ENCODE measurements around the gene THBS4. TPM values are rescaled to one million over a fixed set of nuclear protein-coding genes. Genes with fewer than 3 reads are reported as not detected.

Gene THBS4
- total RNA-seq, 2 donors from 2014 or later = 1.7 to 3.5 TPM

- no peak for ATAC-seq (replicated peaks)
These were observed 25.8 kb downstream of the THBS4 start for GRCh38 chr5:80060966-80061365.

GRCh38 chr5:80061547-80061946 is 26.4 kb downstream of the THBS4 start:
- no peaks in the 10 kb centered on the region for H3K9me3 Mint-ChIP-seq
- H3K27ac Mint-ChIP-seq = no peak overlapping the region
- ATAC-seq (replicated peaks) = no peak
- H3K27me3 Mint-ChIP-seq = no peaks in the 10 kb centered on the region
- H3K4me1 Mint-ChIP-seq = no peaks in the 10 kb centered on the region
- H3K36me3 Mint-ChIP-seq (ENCODE audit: low read depth) = no peaks in the 10 kb centered on the region
- H3K4me3 Mint-ChIP-seq = no peak overlapping the region

More at GRCh38 chr5:80060966-80061365, 25.8 kb downstream of the THBS4 start:
- H3K27ac Mint-ChIP-seq = no peak overlapping the region
- no peaks in the 10 kb centered on the region for H3K36me3 Mint-ChIP-seq (ENCODE audit: low read depth)
- no peaks in the 10 kb centered on the region for H3K27me3 Mint-ChIP-seq
- no peaks in the 10 kb centered on the region for H3K9me3 Mint-ChIP-seq
- H3K4me1 Mint-ChIP-seq = no peaks in the 10 kb centered on the region
- H3K4me3 Mint-ChIP-seq = no peak overlapping the region

GRCh38 chr5:80064124-80064523 is 29.0 kb downstream of the THBS4 start:
- H3K9me3 Mint-ChIP-seq = no peaks in the 10 kb centered on the region
- H3K27ac Mint-ChIP-seq = no peak overlapping the region
- H3K4me3 Mint-ChIP-seq = no peak overlapping the region
- no peak for ATAC-seq (replicated peaks)
- H3K4me1 Mint-ChIP-seq = no peaks in the 10 kb centered on the region
- H3K27me3 Mint-ChIP-seq = no peaks in the 10 kb centered on the region
- H3K36me3 Mint-ChIP-seq (ENCODE audit: low read depth) = peaks cover 5% of the 10 kb centered on the region

- H3K4me3 Mint-ChIP-seq = no peak overlapping the region
- H3K9me3 Mint-ChIP-seq = no peaks in the 10 kb centered on the region
- no peak overlapping the region for H3K27ac Mint-ChIP-seq
- ATAC-seq (replicated peaks) = no peak
- peaks cover 5% of the 10 kb centered on the region for H3K36me3 Mint-ChIP-seq (ENCODE audit: low read depth)
- no peaks in the 10 kb centered on the region for H3K27me3 Mint-ChIP-seq
- peaks cover 7% of the 10 kb centered on the region for H3K4me1 Mint-ChIP-seq
These were observed 31.9 kb downstream of the THBS4 start for GRCh38 chr5:80067016-80067415.

GRCh38 chr5:80067531-80068245 is 32.5 kb downstream of the THBS4 start:
- peaks cover 7% of the 10 kb centered on the region for H3K4me1 Mint-ChIP-seq
- no peak overlapping the region for H3K27ac Mint-ChIP-seq
- H3K36me3 Mint-ChIP-seq (ENCODE audit: low read depth) = peaks cover 5% of the 10 kb centered on the region
- H3K9me3 Mint-ChIP-seq = no peaks in the 10 kb centered on the region
- H3K4me3 Mint-ChIP-seq = no peak overlapping the region
- ATAC-seq (replicated peaks) = no peak
- no peaks in the 10 kb centered on the region for H3K27me3 Mint-ChIP-seq

- Mint-ChIP-seq H3K4me1 (peaks cover 7% of the 10 kb centered on the region), H3K9me3 (no peaks in the 10 kb centered on the region), H3K27ac (no peak overlapping the region), H3K36me3 (ENCODE audit: low read depth) (peaks cover 5% of the 10 kb centered on the region), H3K4me3 (no peak overlapping the region), H3K27me3 (no peaks in the 10 kb centered on the region)
- no peak for ATAC-seq (replicated peaks)
These were observed 33.1 kb downstream of the THBS4 start for GRCh38 chr5:80068246-80068636.

GRCh38 chr5:80068775-80069174 is 33.6 kb downstream of the THBS4 start:
- H3K4me3 Mint-ChIP-seq = no peak overlapping the region
- H3K4me1 Mint-ChIP-seq = peaks cover 7% of the 10 kb centered on the region
- H3K27me3 Mint-ChIP-seq = no peaks in the 10 kb centered on the region
- no peaks in the 10 kb centered on the region for H3K9me3 Mint-ChIP-seq
- ATAC-seq (replicated peaks) = no peak
- H3K27ac Mint-ChIP-seq = no peak overlapping the region
- H3K36me3 Mint-ChIP-seq (ENCODE audit: low read depth) = peaks cover 5% of the 10 kb centered on the region

- peaks cover 5% of the 10 kb centered on the region for H3K36me3 Mint-ChIP-seq (ENCODE audit: low read depth)
- H3K27me3 Mint-ChIP-seq = no peaks in the 10 kb centered on the region
- ATAC-seq (replicated peaks) = no peak
- H3K4me3 Mint-ChIP-seq = no peak overlapping the region
- peaks cover 7% of the 10 kb centered on the region for H3K4me1 Mint-ChIP-seq
- peak overlapping the region; percentile 14 for H3K27ac Mint-ChIP-seq
- no peaks in the 10 kb centered on the region for H3K9me3 Mint-ChIP-seq
These were observed 34.2 kb downstream of the THBS4 start for GRCh38 chr5:80069251-80069800.

GRCh38 chr5:80069918-80070318 is 34.8 kb downstream of the THBS4 start:
- Mint-ChIP-seq H3K27me3 (no peaks in the 10 kb centered on the region), H3K4me3 (peak overlapping the region; percentile 0), H3K36me3 (ENCODE audit: low read depth) (peaks cover 5% of the 10 kb centered on the region), H3K9me3 (no peaks in the 10 kb centered on the region), H3K4me1 (peaks cover 7% of the 10 kb centered on the region), H3K27ac (peak overlapping the region; percentile 14)
- ATAC-seq (replicated peaks) = peak; percentile 11

GRCh38 chr5:80070338-80071056 is 35.3 kb downstream of the THBS4 start:
- no peaks in the 10 kb centered on the region for H3K27me3 Mint-ChIP-seq
- peak overlapping the region; percentile 14 for H3K27ac Mint-ChIP-seq
- H3K4me3 Mint-ChIP-seq = peak overlapping the region; percentile 0
- H3K9me3 Mint-ChIP-seq = no peaks in the 10 kb centered on the region
- peaks cover 7% of the 10 kb centered on the region for H3K4me1 Mint-ChIP-seq
- peaks cover 5% of the 10 kb centered on the region for H3K36me3 Mint-ChIP-seq (ENCODE audit: low read depth)
- ATAC-seq (replicated peaks) = peak; percentile 57

- Mint-ChIP-seq H3K4me3 (no peak overlapping the region), H3K9me3 (no peaks in the 10 kb centered on the region), H3K27ac (peak overlapping the region; percentile 3), H3K36me3 (ENCODE audit: low read depth) (peaks cover 5% of the 10 kb centered on the region), H3K4me1 (peaks cover 7% of the 10 kb centered on the region), H3K27me3 (no peaks in the 10 kb centered on the region)
- ATAC-seq (replicated peaks) = peak; percentile 36
These were observed 36.4 kb downstream of the THBS4 start for GRCh38 chr5:80071510-80072021.

GRCh38 chr5:80072103-80073073 is 37.2 kb downstream of the THBS4 start:
- ATAC-seq (replicated peaks) = no peak
- H3K27me3 Mint-ChIP-seq = no peaks in the 10 kb centered on the region
- no peak overlapping the region for H3K4me3 Mint-ChIP-seq
- H3K4me1 Mint-ChIP-seq = peaks cover 7% of the 10 kb centered on the region
- peak overlapping the region; percentile 3 for H3K27ac Mint-ChIP-seq
- peaks cover 4% of the 10 kb centered on the region for H3K36me3 Mint-ChIP-seq (ENCODE audit: low read depth)
- no peaks in the 10 kb centered on the region for H3K9me3 Mint-ChIP-seq

- H3K27ac Mint-ChIP-seq = no peak overlapping the region
- H3K36me3 Mint-ChIP-seq (ENCODE audit: low read depth) = no peaks in the 10 kb centered on the region
- H3K9me3 Mint-ChIP-seq = no peaks in the 10 kb centered on the region
- no peak for ATAC-seq (replicated peaks)
- H3K27me3 Mint-ChIP-seq = no peaks in the 10 kb centered on the region
- no peaks in the 10 kb centered on the region for H3K4me1 Mint-ChIP-seq
- H3K4me3 Mint-ChIP-seq = no peak overlapping the region
These were observed 41.2 kb downstream of the THBS4 start for GRCh38 chr5:80076131-80077050.
